OCI-LY3 (cell line): ENCODE results near the gene BASP1.

Experiments
- CTCF ChIP-seq: fragments of 200-600, 300-600 bp; sonication (generic); IDR thresholded peaks from 2 replicates; pipeline ENCODE4 v1.5.1; 2014; ENCODE audit warnings: antibody characterized with exemption, low read length, low read depth
- EZH2phosphoT487 ChIP-seq: fragments of 200-600 bp; shearing (Covaris generic); IDR thresholded peaks from 2 replicates; pipeline ENCODE4 v1.6.1; 2018; ENCODE audit warnings: antibody characterized with exemption, mixed run types, low read depth

- TF ChIP-seq CTCF: no peak
- TF ChIP-seq EZH2phosphoT487: no peak
Observed at GRCh38 chr5:17256839-17257238, 39.4 kb downstream of the BASP1 start.
